KMS-11 (cell line): Measurements from ENCODE around the gene WNT7A.
"Not testable (repeated sequence)": the region's sequence is repeated elsewhere in the genome, so short reads cannot be mapped to it uniquely, and the experiment has no call there.

Source experiments
- H2AFZ ChIP-seq: fragments of 200-600 bp; sonication (generic); 2 replicates; pipeline ENCODE4 v1.6.1; 2016; ENCODE audit warnings: antibody characterized with exemption, mixed run types, low read depth
- H3K27ac ChIP-seq: fragments of 200-600 bp; sonication (generic); 2 replicates; pipeline ENCODE4 v1.6.1; 2016; ENCODE audit warnings: mild to moderate bottlenecking, mixed run types
- H3K27me3 ChIP-seq: fragments of 200-600 bp; sonication (generic); 2 replicates; pipeline ENCODE4 v1.6.1; 2017; ENCODE audit warnings: mild to moderate bottlenecking, low read depth, mixed run types, moderate library complexity; ENCODE audit not compliant: insufficient read depth
- H3K36me3 ChIP-seq: fragments of 200-600 bp; sonication (generic); 2 replicates; pipeline ENCODE4 v1.6.1; 2017; ENCODE audit warnings: mild to moderate bottlenecking, mixed run types; ENCODE audit not compliant: insufficient read depth
- H3K4me1 ChIP-seq: fragments of 200-600 bp; sonication (generic); 2 replicates; pipeline ENCODE4 v1.6.1; 2016; ENCODE audit warnings: mild to moderate bottlenecking, low read depth, mixed run types; ENCODE audit not compliant: poor library complexity, severe bottlenecking
- H3K4me2 ChIP-seq: fragments of 200-600 bp; sonication (generic); 2 replicates; pipeline ENCODE4 v1.7.0; 2016; ENCODE audit warnings: mild to moderate bottlenecking, mixed run types
- H3K4me3 ChIP-seq: fragments of 200-600 bp; sonication (generic); IDR thresholded peaks from 2 replicates; pipeline ENCODE4 v1.6.1; 2017; ENCODE audit warnings: low read depth, low read length, mixed read lengths; ENCODE audit not compliant: insufficient read depth
- H3K79me2 ChIP-seq: fragments of 200-600 bp; sonication (generic); 2 replicates; pipeline ENCODE4 v1.6.1; 2016; ENCODE audit warnings: low read depth, mixed run types; ENCODE audit not compliant: insufficient read depth
- H3K9ac ChIP-seq: fragments of 200-600 bp; sonication (generic); 2 replicates; pipeline ENCODE4 v1.6.1; 2016; ENCODE audit warnings: mild to moderate bottlenecking, mixed run types
- H4K20me1 ChIP-seq: fragments of 200-600 bp; sonication (generic); 2 replicates; pipeline ENCODE4 v1.6.1; 2016; ENCODE audit warnings: mild to moderate bottlenecking, mixed run types; ENCODE audit not compliant: insufficient read depth
- CTCF ChIP-seq: fragments of 200-600 bp; sonication (generic); conservative IDR thresholded peaks from 2 replicates; pipeline ENCODE4 v1.6.1; 2017; ENCODE audit warnings: low read depth, mild to moderate bottlenecking, antibody characterized with exemption, low read length, moderate library complexity, mixed read lengths

The WNT7A gene

GRCh38 chr3:13861461-13861860 is 18.4 kb downstream of the WNT7A start:
- Histone ChIP-seq H3K4me1 (no peaks in the 10 kb centered on the region), H3K4me2 (no peak overlapping the region), H4K20me1 (no peaks in the 10 kb centered on the region), H3K36me3 (no peaks in the 10 kb centered on the region), H3K4me3 (no peak overlapping the region), H3K27ac (no peak overlapping the region), H3K79me2 (no peaks in the 10 kb centered on the region), H2AFZ (no peak overlapping the region), H3K9ac (no peak overlapping the region), H3K27me3 (no peaks in the 10 kb centered on the region)
- TF ChIP-seq CTCF = no peak

- no peaks in the 10 kb centered on the region for H4K20me1 ChIP-seq
- H3K27me3 ChIP-seq = no peaks in the 10 kb centered on the region
- H3K9ac ChIP-seq = no peak overlapping the region
- H3K4me3 ChIP-seq = no peak overlapping the region
- no peaks in the 10 kb centered on the region for H3K36me3 ChIP-seq
- no peaks in the 10 kb centered on the region for H3K79me2 ChIP-seq
- no peak overlapping the region for H2AFZ ChIP-seq
- H3K27ac ChIP-seq = no peak overlapping the region
- H3K4me1 ChIP-seq = no peaks in the 10 kb centered on the region
- TF ChIP-seq CTCF = no peak
- H3K4me2 ChIP-seq = no peak overlapping the region
Measured at GRCh38 chr3:13860001-13860400, 19.9 kb downstream of the WNT7A start.

GRCh38 chr3:13858768-13859520 is 20.9 kb downstream of the WNT7A start:
- no peak overlapping the region for H3K27ac ChIP-seq
- no peak for TF ChIP-seq CTCF
- H2AFZ ChIP-seq = no peak overlapping the region
- no peaks in the 10 kb centered on the region for H3K4me1 ChIP-seq
- no peak overlapping the region for H3K4me3 ChIP-seq
- H4K20me1 ChIP-seq = no peaks in the 10 kb centered on the region
- H3K9ac ChIP-seq = no peak overlapping the region
- H3K36me3 ChIP-seq = no peaks in the 10 kb centered on the region
- no peak overlapping the region for H3K4me2 ChIP-seq
- H3K79me2 ChIP-seq = no peaks in the 10 kb centered on the region
- no peaks in the 10 kb centered on the region for H3K27me3 ChIP-seq

- H3K4me2 ChIP-seq = no peak overlapping the region
- H3K27ac ChIP-seq = no peak overlapping the region
- H4K20me1 ChIP-seq = no peaks in the 10 kb centered on the region
- no peak overlapping the region for H3K4me3 ChIP-seq
- H3K9ac ChIP-seq = no peak overlapping the region
- H3K36me3 ChIP-seq = no peaks in the 10 kb centered on the region
- no peak for TF ChIP-seq CTCF
- H3K79me2 ChIP-seq = no peaks in the 10 kb centered on the region
- H3K27me3 ChIP-seq = no peaks in the 10 kb centered on the region
- H3K4me1 ChIP-seq = no peaks in the 10 kb centered on the region
- no peak overlapping the region for H2AFZ ChIP-seq
Measured at GRCh38 chr3:13857702-13858380, 22.0 kb downstream of the WNT7A start.

GRCh38 chr3:13856628-13857027 is 23.2 kb downstream of the WNT7A start:
- not testable (repeated sequence) for H3K36me3 ChIP-seq, H3K4me3 ChIP-seq, H3K27me3 ChIP-seq, H3K9ac ChIP-seq, H3K4me2 ChIP-seq, H3K4me1 ChIP-seq, H3K79me2 ChIP-seq, H4K20me1 ChIP-seq, H3K27ac ChIP-seq, H2AFZ ChIP-seq
